ENCODE results near the gene ASTN1.

The ASTN1 gene

GRCh38 chr1:176897350-176898236, 266.9 kb downstream of the ASTN1 start:
- peak; percentile 77 for DNase-seq
- in situ Hi-C loops (cut with MboI; ENCODE audit: low pct_unique_long_range_greater_than_20kb, low sequenced_read_pairs): no loop called here

DNA sequence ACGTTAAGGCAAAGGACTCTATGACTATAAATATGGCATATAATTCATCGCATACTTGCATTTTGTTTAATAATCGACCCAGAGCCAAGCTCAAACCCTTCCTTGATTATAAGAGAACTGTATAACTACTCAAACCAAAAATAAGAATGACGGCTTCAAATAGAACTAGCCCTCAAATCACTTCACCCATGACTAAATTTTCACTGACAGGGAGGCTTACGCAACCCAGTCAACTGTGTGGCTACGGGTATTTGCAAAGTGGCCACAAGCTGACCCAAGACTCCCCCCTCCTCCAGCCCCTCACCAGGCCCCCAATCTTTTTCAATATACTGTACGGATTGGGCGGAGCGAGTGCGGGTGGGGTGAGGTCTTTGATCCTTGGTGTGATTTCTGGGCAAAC, 268.3 kb downstream of the ASTN1 start:
- in situ Hi-C loops (cut with MboI; ENCODE audit: low pct_unique_long_range_greater_than_20kb, low sequenced_read_pairs): no loop called here
- DNase-seq: no peak

GRCh38 chr1:176894450-176894849, 270.1 kb downstream of the ASTN1 start:
- in situ Hi-C loops (cut with MboI; ENCODE audit: low pct_unique_long_range_greater_than_20kb, low sequenced_read_pairs): no loop called here
- DNase-seq: no peak

DNA sequence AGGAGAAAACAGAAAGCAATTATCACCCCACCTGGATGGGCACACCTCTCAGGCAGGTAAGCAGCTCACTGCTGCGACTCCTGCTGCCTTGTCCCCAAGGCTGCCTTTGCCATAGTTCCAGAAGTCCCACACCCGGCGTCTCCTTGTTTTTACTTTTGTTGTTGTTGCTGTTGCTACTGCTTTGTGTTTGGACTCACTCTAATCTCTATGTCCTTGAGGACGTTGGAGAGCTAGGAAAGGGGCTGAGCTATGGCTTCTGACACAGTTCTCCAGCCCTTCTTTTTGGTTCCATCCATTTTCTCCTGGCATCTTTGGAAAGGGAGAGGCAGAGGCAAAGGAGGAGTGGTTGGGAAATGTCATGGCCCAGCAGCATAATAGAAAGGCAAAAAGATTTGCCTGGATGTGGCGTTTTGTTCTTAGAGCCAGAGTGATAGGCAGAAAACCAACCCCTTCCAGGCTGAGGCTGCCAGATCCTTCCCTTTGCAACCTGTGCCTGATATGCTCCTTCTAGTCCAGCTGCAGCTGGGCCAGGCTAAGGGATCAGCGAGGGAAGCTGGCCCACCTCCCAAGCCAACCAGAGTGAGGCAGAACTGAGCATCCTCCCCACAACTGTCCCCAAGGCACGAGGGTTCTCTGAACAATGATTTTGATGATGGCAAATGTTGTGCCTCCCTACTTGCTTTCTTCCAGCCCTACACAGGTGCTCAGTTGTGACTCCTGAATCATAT, 270.7 kb downstream of the ASTN1 start:
- in situ Hi-C loops (cut with MboI; ENCODE audit: low pct_unique_long_range_greater_than_20kb, low sequenced_read_pairs): no loop called here
- no peak for DNase-seq

DNA sequence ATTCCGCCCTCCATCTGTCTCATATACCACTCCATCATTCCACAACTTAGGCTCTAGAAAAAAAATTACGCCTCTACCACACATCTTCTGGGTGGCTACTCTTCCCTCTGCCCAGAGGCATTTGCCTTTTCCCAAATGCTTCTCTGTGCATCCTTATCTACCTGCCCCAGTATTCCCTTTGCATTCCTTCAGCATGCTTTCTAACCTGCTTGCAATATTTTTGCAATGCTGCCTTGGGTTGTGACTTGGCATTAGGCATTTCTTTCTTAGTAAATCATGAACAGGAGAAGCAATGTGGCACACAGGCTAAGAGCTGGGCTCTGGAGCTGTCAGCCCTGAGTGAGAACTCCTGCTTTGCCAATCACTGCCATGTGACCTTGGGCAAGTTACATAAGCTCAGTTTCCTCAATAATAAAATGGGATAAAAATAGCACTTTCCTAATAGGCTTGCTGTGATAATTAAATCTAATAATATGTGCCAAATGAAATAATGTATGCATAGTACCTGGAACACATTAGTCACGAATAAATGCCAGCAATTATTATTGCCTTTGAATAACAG, 276.0 kb downstream of the ASTN1 start:
- no peak for DNase-seq
- in situ Hi-C loops (cut with MboI; ENCODE audit: low pct_unique_long_range_greater_than_20kb, low sequenced_read_pairs): no loop called here

DNA sequence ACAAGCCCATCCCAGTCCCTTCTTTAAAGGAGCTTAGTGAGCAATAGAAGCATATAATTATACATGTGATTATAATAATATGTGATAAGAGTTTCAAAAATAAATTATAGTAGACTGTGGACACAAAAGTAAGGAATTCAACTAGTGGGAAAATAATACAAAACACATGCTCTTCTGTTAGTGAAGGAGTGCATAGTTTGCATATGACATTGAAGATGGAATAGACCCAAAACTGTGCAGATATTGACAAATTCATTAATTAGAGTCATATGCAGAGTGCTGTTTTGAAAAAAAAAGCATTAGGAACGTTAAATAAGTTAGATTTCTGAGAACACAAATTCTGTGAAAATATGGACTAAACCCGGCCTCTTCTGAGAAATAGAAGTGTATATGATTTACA, 278.8 kb downstream of the ASTN1 start:
- in situ Hi-C loops (cut with MboI; ENCODE audit: low pct_unique_long_range_greater_than_20kb, low sequenced_read_pairs): no loop called here
- no peak for DNase-seq

DNA sequence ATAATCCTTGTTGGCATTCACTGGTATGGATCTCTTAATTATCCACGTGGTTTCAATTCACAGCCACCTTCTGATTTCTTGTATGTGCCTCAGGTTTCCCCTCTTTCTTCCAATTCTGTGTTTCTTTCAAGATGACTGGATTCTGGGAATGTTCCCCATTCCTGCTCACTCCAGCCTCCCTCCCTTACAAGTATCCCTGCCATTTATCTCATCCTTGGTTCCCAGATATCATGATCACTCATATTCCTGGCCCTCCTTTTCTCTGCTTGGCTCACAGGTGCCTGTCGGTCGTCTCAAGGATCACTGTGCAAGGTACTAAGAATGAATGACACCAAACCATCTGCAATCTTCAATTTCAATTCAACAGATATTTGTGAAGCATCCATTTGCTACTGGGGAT, 279.2 kb downstream of the ASTN1 start:
- in situ Hi-C loops (cut with MboI; ENCODE audit: low pct_unique_long_range_greater_than_20kb, low sequenced_read_pairs): no loop called here

DNA sequence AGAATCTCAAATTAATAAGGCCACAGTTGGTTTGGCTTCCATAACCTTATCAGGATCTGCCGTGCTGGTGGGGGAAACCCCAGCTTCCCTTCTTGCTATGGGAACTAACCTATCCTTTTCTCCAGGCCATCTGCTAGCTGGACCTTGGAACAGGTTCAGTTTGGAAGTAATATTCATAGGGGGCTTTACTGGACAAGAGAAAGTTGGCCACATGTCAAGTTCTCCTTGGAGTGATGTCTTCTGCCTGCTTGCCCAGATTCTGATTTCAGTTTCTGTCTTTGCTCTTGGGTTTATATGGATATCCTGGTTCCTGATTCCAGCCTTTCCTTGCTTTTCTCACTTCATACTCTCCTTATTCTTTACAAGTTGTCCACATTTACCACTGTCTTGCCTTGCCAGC, 279.6 kb downstream of the ASTN1 start:
- DNase-seq: no peak
- in situ Hi-C loops (cut with MboI; ENCODE audit: low pct_unique_long_range_greater_than_20kb, low sequenced_read_pairs): no loop called here

More for the DNA sequence above, 279.2 kb downstream of the ASTN1 start:
- no peak for DNase-seq

DNA sequence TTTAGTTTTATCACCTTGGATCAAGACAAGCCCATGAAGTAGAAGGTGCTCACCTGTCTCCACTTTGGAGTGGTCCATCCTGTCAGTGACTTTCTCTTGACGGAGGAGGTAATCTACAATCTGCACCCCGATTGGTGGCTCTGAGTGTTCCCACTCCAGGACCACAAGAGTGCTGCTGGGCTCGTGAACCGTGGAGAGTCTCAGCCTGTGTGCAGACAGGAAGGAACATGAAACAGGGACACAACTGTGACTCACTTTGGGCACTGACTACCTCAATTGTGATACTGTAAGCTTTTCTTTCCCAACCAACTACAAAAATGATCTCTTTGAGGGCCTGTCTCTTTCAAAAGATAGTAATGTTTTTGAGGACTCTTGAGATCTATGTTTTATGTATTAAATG, 280.2 kb downstream of the ASTN1 start:
- no peak for DNase-seq
- in situ Hi-C loops (cut with MboI; ENCODE audit: low pct_unique_long_range_greater_than_20kb, low sequenced_read_pairs): no loop called here

GRCh38 chr1:176880955-176881595, 283.4 kb downstream of the ASTN1 start:
- in situ Hi-C loops (cut with MboI; ENCODE audit: low pct_unique_long_range_greater_than_20kb, low sequenced_read_pairs): no loop called here
- peak; percentile 62 for DNase-seq

DNA sequence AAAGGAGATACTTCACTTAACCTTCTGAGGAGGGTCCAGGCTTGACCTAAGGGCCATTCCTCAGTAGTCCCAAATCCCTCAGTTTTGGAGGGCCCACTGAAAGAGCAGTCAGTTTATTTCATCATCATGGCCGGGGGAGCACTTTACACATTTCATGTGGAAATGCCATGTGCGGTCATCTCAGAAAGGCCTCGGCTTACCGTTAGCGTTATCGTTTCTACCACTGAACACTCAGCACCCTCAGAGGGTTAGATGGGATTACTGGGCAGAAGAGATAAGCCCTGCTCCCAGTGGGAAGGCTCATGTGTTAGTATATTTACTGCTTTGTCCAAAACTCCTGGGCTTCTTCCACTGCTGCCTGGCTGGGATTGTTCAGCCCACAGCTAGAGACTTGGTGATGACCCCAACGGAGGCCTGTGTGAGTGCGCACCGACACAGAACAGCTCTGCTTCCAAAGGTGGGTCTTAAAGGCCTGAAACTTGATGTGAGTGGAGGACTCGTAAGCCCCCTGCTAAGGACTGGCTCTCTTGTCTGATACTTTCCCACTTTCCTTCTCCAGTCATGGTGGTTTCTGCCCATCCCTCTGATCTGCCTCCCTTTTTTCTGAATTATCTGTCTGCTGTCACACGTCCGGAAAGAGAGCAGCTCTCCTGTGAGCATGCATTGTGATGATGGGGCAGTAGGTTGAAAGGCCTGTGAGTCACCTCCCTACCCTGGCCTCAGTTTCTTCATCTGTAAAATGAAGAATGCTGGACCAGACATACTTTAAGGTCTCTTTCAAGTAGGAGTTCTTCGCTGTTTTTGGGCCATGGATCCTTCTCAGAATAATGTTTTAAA, 284.5 kb downstream of the ASTN1 start:
- no peak for DNase-seq
- in situ Hi-C loops (cut with MboI; ENCODE audit: low pct_unique_long_range_greater_than_20kb, low sequenced_read_pairs): no loop called here

DNA sequence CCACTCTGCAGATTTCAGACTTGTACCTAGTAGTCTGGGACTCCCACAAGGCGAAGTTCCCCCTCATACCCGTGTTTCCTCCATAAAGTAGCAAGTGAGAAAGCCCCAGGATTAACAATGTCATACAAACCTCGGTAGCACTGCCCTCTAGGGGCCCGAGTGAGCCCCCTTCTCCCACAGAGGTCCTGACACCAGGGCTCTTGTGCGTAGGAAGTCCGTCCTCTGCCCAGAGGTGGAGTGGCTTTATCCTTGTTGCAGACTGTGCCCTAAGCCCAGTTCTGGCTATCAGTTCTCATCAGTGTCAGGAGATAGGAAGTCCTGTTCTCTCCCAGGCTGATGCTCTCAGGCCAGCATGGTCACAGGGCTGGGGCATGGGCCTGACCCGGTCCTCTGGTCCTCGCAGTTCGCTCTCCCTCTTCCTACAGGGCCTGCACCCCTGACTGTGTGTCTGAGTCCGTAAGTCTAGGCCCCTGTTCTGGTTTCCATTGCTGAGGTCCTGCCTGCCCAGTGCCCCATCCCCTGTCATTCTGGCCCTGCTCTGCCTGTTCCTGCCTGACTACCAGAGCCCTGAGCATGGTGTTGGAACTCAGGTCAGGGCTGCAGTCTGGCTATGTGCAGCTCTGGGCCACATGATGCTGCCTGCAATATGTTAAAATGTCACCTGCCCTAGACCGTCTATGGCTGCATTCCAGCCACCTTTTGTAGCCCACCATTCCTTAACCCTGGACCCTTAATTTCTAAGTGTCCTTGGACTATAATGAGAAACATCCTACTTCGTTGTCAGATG, 285.6 kb downstream of the ASTN1 start:
- no peak for DNase-seq
- in situ Hi-C loops (cut with MboI; ENCODE audit: low pct_unique_long_range_greater_than_20kb, low sequenced_read_pairs): no loop called here

- in situ Hi-C loops (cut with MboI; ENCODE audit: low pct_unique_long_range_greater_than_20kb, low sequenced_read_pairs): no loop called here
- DNase-seq: no peak
Observed at GRCh38 chr1:176877557-176877956, 287.0 kb downstream of the ASTN1 start.

GRCh38 chr1:176876966-176877515, 287.5 kb downstream of the ASTN1 start:
- no peak for DNase-seq
- in situ Hi-C loops (cut with MboI; ENCODE audit: low pct_unique_long_range_greater_than_20kb, low sequenced_read_pairs): no loop called here

- in situ Hi-C loops (cut with MboI; ENCODE audit: low pct_unique_long_range_greater_than_20kb, low sequenced_read_pairs): loop anchor here (25.0 kb wide), 1 partner anchor 307 kb away; no protein-coding TSS in a partner anchor
Observed at GRCh38 chr1:176869577-176869976, 294.9 kb downstream of the ASTN1 start.

GRCh38 chr1:176866011-176866714, 298.3 kb downstream of the ASTN1 start:
- DNase-seq: no peak
- in situ Hi-C loops (cut with MboI; ENCODE audit: low pct_unique_long_range_greater_than_20kb, low sequenced_read_pairs): loop anchor here (25.0 kb wide), 1 partner anchor 304 kb away; no protein-coding TSS in a partner anchor

More at GRCh38 chr1:176869577-176869976, 294.9 kb downstream of the ASTN1 start:
- no peak for DNase-seq

GRCh38 chr1:176864211-176864610, 300.3 kb downstream of the ASTN1 start:
- in situ Hi-C loops (cut with MboI; ENCODE audit: low pct_unique_long_range_greater_than_20kb, low sequenced_read_pairs): loop anchor here (25.0 kb wide), 1 partner anchor 302 kb away; no protein-coding TSS in a partner anchor
- no peak for DNase-seq
